Jurkat, Clone E6-1 (cell line): ENCODE measurements around the gene MAK.
"Not testable (repeated sequence)": the region's sequence is repeated elsewhere in the genome, so short reads cannot be mapped to it uniquely, and the experiment has no call there.

Experiments
- DNase-seq: peaks from one replicate; pipeline ENCODE4 v3.0.0-alpha.2; 2011; ENCODE audit warnings: low read depth, low spot score
- H3K4me3 ChIP-seq: 2 replicates; pipeline ENCODE4 v1.5.1; 2011; ENCODE audit warnings: mild to moderate bottlenecking, low read length, control low read depth, moderate library complexity

The MAK gene

DNA sequence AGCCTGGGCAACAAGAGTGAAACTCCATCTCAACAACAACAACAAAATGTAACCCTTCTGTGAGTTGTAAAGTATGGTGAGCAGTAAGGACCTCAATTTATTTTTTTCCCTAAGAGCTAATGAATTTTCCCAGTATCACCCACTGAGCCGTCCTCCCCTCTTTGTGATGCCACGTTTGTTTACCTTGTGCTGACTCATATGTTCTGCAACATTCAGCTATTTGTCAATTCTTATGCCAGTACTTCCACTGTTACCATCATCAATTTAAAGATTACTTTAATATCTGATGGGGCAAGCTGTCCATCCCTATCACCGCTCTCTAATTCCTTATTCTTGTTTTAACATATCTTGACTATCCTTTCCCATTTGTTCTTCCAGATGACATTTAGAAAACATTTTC lies 37.5 kb downstream of the MAK start:
- no peak for DNase-seq
- no peak overlapping the region for H3K4me3 ChIP-seq

- no peak overlapping the region for H3K4me3 ChIP-seq
- no peak for DNase-seq
These were observed 44.1 kb downstream of the MAK start for GRCh38 chr6:10794239-10794638.

DNA sequence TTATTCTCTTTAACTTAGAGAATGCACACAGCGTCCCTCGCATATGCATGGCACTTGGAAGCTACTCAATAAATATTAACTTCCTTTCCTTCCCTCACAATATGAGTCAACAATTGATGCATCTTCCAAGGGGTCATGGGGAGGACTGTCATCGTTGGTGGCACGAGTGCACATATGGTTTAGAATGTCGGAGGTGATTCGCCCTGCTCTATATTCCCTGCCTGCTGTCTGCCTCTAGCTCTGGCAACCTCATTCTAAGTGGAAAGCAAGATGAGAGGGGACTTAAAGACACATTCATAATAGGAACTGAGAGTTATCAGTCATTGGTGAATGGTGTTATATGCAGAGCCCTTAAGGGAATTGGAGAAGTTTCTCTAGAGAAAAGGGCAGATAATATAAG lies 44.6 kb downstream of the MAK start:
- no peak overlapping the region for H3K4me3 ChIP-seq
- no peak for DNase-seq

DNA sequence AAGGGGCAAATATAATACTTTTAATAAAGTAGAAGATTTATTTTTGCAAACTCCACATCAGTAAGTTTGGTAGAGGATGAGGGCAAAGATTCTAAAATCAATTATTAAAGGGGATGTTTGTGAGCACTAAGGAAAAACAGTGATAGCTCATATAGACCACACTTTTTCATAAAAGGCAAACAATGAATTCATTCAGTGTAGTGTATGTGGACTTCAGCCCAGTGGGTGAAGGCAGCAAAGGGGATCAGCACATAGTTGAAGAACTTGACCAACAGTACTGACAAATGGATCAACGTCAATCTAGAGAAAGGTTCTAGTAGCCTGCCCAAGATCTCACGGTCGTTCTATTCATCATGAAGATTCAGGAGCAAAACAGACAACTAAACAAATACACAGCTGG lies 45.3 kb downstream of the MAK start:
- DNase-seq, result no peak
- no peak overlapping the region for H3K4me3 ChIP-seq

DNA sequence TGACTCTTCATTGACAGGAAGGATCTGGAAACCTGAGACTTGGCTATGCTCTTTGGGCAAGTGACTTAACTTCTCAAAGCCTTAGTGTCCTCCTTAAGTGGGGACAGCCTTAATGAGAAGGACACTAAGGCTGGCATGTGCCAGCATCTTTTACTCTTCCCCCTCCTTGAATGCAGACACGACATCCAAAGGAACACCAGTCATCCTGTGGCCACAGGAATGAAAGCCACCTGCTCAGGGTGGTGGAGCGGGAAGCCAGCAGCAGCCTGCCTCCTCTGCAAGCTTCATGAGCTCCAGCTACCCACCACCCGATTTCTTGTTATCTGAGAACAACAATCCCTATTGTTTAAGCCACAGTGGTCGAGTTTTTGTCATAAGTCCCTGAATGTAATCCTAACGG lies 46.2 kb downstream of the MAK start:
- no peak overlapping the region for H3K4me3 ChIP-seq
- no peak for DNase-seq

DNA sequence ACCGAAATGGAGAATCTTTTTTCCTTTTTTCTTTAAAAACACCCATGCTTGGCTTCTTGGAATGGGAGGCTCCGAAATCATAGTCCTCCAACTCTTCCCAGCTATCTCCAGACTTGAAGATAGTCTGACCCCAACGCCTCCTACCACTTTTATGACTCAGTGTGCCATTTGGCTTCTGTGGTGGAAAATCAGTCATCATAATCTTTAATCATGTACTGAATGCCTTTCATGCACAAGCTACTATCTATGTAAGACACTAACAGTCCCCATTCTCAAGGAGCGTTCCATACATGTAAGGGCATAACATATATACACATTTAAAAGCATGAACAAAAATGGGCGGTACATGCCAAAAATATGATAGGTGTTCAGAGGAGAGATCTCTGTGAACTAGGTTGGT lies 46.7 kb downstream of the MAK start:
- no peak overlapping the region for H3K4me3 ChIP-seq
- DNase-seq, result no peak

DNA sequence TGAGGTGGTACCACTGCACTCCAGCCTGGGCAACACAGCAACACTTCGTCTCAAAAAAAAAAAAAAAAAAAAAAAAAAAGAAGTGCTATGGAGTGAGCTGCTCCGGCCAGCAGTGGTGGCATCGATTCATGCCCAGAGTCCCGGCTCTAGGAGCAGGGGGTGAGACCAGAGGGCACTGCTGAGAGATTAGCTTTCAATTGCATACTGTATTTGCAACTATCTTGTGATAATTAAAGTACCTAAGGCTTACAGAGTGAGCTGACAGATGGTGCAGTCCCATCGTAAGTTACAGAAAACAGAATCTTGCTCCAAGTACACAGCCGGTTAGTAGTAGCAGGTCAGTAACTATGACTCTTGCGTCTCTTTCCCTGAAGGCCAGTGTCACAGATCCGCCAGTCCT lies 59.3 kb downstream of the MAK start:
- DNase-seq, result no peak

DNA sequence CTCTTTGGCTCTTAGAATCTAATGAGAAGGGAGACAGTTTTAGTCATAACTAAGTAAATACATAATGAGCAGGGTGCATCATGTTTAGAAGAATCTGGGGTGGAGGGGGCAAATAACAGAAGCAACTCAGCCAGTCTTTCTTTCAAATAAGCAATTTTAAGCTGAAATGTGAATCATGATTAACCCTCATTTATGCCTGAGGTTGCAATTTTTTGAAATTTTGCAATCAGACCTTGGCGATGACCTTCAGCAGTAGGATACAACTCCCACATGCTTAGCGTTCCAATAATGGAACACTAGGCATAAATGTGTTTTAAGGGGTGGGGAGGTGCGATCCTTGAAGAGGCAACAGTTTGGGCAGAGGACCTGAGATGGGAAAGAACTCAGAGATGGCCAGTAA lies 60.1 kb downstream of the MAK start:
- H3K4me3 ChIP-seq, result no peak overlapping the region
- DNase-seq, result no peak

More for the DNA sequence above, 59.3 kb downstream of the MAK start:
- H3K4me3 ChIP-seq, result no peak overlapping the region

GRCh38 chr6:10771371-10771894 lies 66.9 kb downstream of the MAK start:
- no peak overlapping the region for H3K4me3 ChIP-seq
- DNase-seq, result no peak

GRCh38 chr6:10769419-10769818 lies 68.9 kb downstream of the MAK start:
- DNase-seq, result no peak

GRCh38 chr6:10763006-10763405 lies 75.3 kb downstream of the MAK start:
- DNase-seq, result no peak
- H3K4me3 ChIP-seq, result no peak overlapping the region

More at GRCh38 chr6:10769419-10769818, 68.9 kb downstream of the MAK start:
- no peak overlapping the region for H3K4me3 ChIP-seq

GRCh38 chr6:10759884-10760329 lies 78.4 kb downstream of the MAK start:
- DNase-seq, result no peak
- no peak overlapping the region for H3K4me3 ChIP-seq

GRCh38 chr6:10759312-10759839 lies 79.0 kb downstream of the MAK start:
- no peak overlapping the region for H3K4me3 ChIP-seq
- DNase-seq, result peak; percentile 61

DNA sequence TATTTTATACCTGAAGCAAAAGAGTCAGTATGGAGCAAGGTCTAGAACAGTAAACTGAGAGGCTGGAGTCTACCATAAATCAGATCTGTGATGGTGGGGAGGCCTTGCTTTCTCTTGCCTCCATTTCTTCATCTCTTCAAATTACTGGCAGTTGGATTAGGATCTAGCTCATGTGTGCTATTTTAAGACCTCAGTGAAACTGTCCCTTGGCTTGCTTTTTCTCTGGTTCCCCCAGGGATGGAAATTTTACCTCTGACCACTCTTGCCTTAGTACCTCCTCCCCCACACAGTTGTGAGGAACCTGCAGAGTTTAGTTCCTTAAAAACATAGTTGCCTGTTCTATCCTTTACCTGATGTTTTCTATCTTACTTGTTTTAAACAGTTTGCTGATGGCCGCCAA lies 82.3 kb downstream of the MAK start:
- no peak for DNase-seq
- H3K4me3 ChIP-seq, result no peak overlapping the region

DNA sequence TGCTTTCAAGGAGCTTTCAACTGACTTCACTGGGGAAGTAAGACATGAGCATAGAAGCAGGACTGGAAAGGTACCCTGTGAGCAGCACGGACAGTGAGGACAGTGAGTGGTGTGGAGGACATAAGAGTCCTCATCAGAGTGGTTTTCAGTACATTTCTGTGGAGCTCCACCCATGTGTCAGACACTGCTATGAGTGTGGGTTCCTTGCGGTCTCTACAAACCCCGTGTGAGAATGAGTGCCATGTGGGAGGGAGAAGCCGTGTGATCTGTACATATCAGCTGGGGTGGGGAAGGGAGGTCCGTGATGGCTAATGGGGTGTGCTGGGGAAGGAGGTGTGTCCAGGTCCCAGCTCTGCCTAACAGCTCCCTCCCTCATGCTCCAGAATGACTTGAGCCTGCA lies 86.6 kb downstream of the MAK start:
- not testable (repeated sequence) for DNase-seq

DNA sequence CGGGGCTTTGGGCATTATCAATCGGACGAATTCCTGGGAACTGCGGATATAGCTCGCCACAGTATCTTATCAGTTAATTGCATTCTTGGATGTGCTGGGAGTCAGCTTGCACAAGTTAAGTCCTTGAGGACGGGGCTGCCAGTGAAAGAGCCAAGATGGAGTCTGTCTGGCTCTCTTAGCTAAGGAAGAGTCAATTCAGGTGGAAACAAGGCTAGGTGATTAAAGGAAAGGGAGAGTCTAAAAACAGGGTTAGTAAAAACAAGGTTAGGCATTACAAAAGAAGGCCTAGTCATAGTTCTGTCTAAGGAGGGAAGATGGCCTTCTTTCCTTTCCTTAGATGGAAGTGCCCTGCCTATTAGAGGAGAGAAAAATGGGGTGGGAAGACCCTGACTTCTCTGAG lies 87.8 kb downstream of the MAK start:
- DNase-seq, result not testable (repeated sequence)

More for the DNA sequence above, 86.6 kb downstream of the MAK start:
- not testable (repeated sequence) for H3K4me3 ChIP-seq

DNA sequence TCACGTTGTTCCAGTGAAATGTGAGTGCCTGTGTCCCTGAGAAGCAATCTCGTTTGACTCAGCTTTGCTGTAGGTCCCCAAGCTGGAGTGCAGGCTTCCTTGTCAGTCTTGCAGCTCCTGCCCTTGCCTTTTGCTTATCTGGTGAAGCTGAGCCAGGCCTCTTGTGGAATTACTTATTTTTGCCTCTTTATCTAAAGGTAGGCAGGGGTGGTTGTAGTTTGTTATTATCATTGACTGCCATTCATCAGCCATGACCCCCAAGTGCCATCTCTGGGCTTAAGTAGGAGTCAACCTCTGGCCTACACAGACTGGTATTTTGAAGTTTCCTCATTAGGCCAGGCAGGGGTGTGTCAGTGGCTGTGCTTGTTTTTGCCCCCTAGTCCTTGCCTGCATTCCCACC lies 88.6 kb downstream of the MAK start:
- H3K4me3 ChIP-seq, result no peak overlapping the region
- DNase-seq, result no peak

More for the DNA sequence above, 87.8 kb downstream of the MAK start:
- not testable (repeated sequence) for H3K4me3 ChIP-seq

DNA sequence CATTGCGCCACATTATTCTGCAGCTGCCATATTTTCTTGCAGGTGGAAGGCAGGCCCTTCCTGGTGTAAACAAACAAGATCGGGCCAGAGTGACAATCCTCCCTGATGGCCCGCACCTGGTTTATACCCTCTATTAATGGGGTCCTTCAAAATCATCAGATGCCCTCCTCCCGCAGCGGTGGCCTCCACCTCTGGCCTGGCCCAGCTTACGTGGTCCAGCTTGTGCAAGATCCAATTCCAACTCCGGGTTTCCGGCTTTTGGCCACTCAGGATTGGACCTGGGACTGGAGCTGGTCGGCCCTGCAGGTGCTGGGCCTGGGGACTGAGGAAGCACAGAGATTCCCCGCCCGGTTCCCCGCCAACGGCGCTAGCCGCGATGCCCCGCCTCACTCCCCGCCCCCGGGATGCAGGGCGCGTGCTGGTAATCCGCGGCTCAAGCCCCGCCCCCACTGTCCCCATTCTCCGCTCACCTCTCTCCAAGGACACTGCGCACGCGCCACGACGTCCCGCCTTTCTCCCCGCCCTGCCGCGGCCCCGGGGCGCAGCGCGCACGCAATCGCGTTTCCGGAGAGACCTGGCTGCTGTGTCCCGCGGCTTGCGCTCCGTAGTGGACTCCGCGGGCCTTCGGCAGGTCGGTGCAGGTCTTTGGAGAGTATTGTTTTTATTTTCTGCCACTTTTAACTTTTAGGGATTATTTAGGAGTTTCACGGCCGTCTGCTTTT lies 90.9 kb downstream of the MAK start, which contains the start of gene TMEM14B:
Gene TMEM14B, plus strand, starts transcription at position 555 of the 722 bp plus-strand sequence. CDS start 1,441 bp downstream, outside the sequence.
- DNase-seq, result peak; percentile 93
- peak within 1 kb of the TSS; percentile 96 for H3K4me3 ChIP-seq

DNA sequence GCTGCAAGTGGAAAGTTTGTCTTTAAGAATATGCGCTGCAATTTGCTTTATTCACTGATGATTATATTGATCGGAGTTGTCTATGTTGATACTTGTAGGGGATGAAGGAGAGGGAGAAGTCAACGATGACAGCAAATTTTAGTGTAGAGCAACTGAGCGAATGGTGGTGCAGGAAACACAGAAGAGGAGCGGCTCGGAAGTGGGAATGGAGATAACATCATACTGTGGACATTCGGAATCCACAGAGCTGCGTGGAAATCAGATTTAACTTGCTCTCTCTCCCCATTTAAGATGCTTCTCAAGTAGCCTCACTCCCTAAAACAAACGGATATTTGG lies 91.5 kb downstream of the MAK start:
- DNase-seq, result no peak
- H3K4me3 ChIP-seq, result peak overlapping the region; percentile 96

GRCh38 chr6:10745116-10745515 lies 93.2 kb downstream of the MAK start:
- no peak overlapping the region for H3K4me3 ChIP-seq
- no peak for DNase-seq

DNA sequence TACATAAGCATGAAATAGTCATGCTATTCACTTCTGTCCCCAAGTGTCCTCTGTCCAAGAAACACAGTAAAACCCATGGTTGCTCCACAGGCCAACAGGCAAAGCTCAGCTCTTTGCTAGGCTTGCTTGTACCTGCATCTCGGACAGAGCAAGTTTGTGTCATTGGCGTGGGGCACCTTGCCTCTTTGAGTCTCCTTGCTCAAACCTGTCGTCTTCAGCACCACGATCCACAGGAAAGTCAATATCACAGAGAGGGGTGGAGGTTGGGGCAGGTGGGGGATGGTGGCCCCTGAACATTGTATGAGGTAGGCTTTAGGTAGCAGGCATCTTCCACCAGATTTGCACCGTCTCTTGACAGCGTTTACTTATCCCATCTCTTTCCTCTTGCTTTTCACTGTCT lies 94.8 kb downstream of the MAK start:
- DNase-seq, result no peak
- H3K4me3 ChIP-seq, result no peak overlapping the region
